ENCODE measurements around the gene SMARCA2. TPM values are rescaled to one million over a fixed set of nuclear protein-coding genes. Genes with fewer than 3 reads are reported as not detected.

SMARCA2 gene
- total RNA-seq, 2 experiments from 2014 or later, result 207 to 224 TPM

- Mint-ChIP-seq H3K4me1 (peaks cover 7% of the 10 kb centered on the region), H3K27ac (no peak overlapping the region), H3K36me3 (ENCODE audit: low read depth) (peaks cover 38% of the 10 kb centered on the region), H3K9me3 (peaks cover 4% of the 10 kb centered on the region), H3K4me3 (no peak overlapping the region), H3K27me3 (no peaks in the 10 kb centered on the region)
- no peak for DNase-seq
- ChIA-PET CTCF (no interaction called here), POLR2A (no interaction called here)
These were observed 135.2 kb downstream of the SMARCA2 start for GRCh38 chr9:2150338-2150737.

GRCh38 chr9:2151171-2151570, 136.0 kb downstream of the SMARCA2 start:
- POLR2A ChIA-PET, result no interaction called here
- H3K27me3 Mint-ChIP-seq, result no peaks in the 10 kb centered on the region
- H3K36me3 Mint-ChIP-seq (ENCODE audit: low read depth), result peaks cover 38% of the 10 kb centered on the region
- no peak for DNase-seq
- CTCF ChIA-PET, result no interaction called here
- no peak overlapping the region for H3K27ac Mint-ChIP-seq
- H3K4me3 Mint-ChIP-seq, result no peak overlapping the region
- peaks cover 9% of the 10 kb centered on the region for H3K4me1 Mint-ChIP-seq
- H3K9me3 Mint-ChIP-seq, result peaks cover 4% of the 10 kb centered on the region

GRCh38 chr9:2152966-2153629, 138.0 kb downstream of the SMARCA2 start:
- Mint-ChIP-seq H3K27me3 (no peaks in the 10 kb centered on the region), H3K36me3 (ENCODE audit: low read depth) (peaks cover 28% of the 10 kb centered on the region), H3K27ac (no peak overlapping the region), H3K9me3 (peaks cover 4% of the 10 kb centered on the region), H3K4me1 (peaks cover 24% of the 10 kb centered on the region), H3K4me3 (no peak overlapping the region)
- CTCF ChIA-PET, result interaction anchor here (0.5 kb wide), 1 partner anchor 19 kb away, joined by 3 read pairs; no protein-coding TSS in a partner anchor
- POLR2A ChIA-PET, result no interaction called here
- DNase-seq, result no peak

- Mint-ChIP-seq H3K4me3 (no peak overlapping the region), H3K27ac (no peak overlapping the region), H3K27me3 (no peaks in the 10 kb centered on the region), H3K4me1 (peaks cover 30% of the 10 kb centered on the region), H3K36me3 (ENCODE audit: low read depth) (peaks cover 24% of the 10 kb centered on the region), H3K9me3 (peaks cover 3% of the 10 kb centered on the region)
- POLR2A ChIA-PET, result no interaction called here
- no peak for DNase-seq
- CTCF ChIA-PET, result no interaction called here
These were observed 138.6 kb downstream of the SMARCA2 start for GRCh38 chr9:2153630-2154217.

- no peaks in the 10 kb centered on the region for H3K9me3 Mint-ChIP-seq
- H3K36me3 Mint-ChIP-seq (ENCODE audit: low read depth), result peaks cover 17% of the 10 kb centered on the region
- no peak overlapping the region for H3K27ac Mint-ChIP-seq
- CTCF ChIA-PET, result no interaction called here
- H3K4me3 Mint-ChIP-seq, result no peak overlapping the region
- POLR2A ChIA-PET, result no interaction called here
- H3K4me1 Mint-ChIP-seq, result peaks cover 38% of the 10 kb centered on the region
- H3K27me3 Mint-ChIP-seq, result no peaks in the 10 kb centered on the region
- DNase-seq, result no peak
These were observed 139.6 kb downstream of the SMARCA2 start for GRCh38 chr9:2154731-2155130.

GRCh38 chr9:2155966-2156365, 140.8 kb downstream of the SMARCA2 start:
- ChIA-PET CTCF (no interaction called here), POLR2A (no interaction called here)
- Mint-ChIP-seq H3K27me3 (no peaks in the 10 kb centered on the region), H3K36me3 (ENCODE audit: low read depth) (peaks cover 12% of the 10 kb centered on the region), H3K9me3 (no peaks in the 10 kb centered on the region), H3K27ac (no peak overlapping the region), H3K4me1 (peaks cover 45% of the 10 kb centered on the region), H3K4me3 (no peak overlapping the region)
- no peak for DNase-seq

GRCh38 chr9:2157277-2158110, 142.3 kb downstream of the SMARCA2 start:
- ChIA-PET CTCF (interaction anchor here (0.7 kb wide), 3 partner anchors 26 to 69 kb away, joined by 3 to 5 read pairs (median 5); no protein-coding TSS in a partner anchor), POLR2A (interaction anchor here (0.9 to 1.1 kb wide), 2 partner anchors 142 to 687 kb away, joined by 3 to 4 read pairs; partner anchors contain the start of genes PUM3 and SMARCA2)
- peak; percentile 37 for DNase-seq
- Mint-ChIP-seq H3K9me3 (no peaks in the 10 kb centered on the region), H3K27me3 (no peaks in the 10 kb centered on the region), H3K4me1 (peaks cover 45% of the 10 kb centered on the region), H3K27ac (peak overlapping the region; percentile 65), H3K36me3 (ENCODE audit: low read depth) (peaks cover 17% of the 10 kb centered on the region), H3K4me3 (peak overlapping the region; percentile 70)

GRCh38 chr9:2158111-2158610, 143.0 kb downstream of the SMARCA2 start:
- H3K4me1 Mint-ChIP-seq, result peaks cover 47% of the 10 kb centered on the region
- DNase-seq, result peak; percentile 35
- H3K36me3 Mint-ChIP-seq (ENCODE audit: low read depth), result peaks cover 22% of the 10 kb centered on the region
- H3K27ac Mint-ChIP-seq, result peak overlapping the region; percentile 65
- no peaks in the 10 kb centered on the region for H3K9me3 Mint-ChIP-seq
- ChIA-PET POLR2A (interaction anchor here (0.9 to 1.1 kb wide), 2 partner anchors 143 to 686 kb away, joined by 3 to 4 read pairs; partner anchors contain the start of genes PUM3 and SMARCA2), CTCF (interaction anchor here (0.7 to 1.5 kb wide), 5 partner anchors 19 to 289 kb away, joined by 3 to 5 read pairs (median 3); no protein-coding TSS in a partner anchor)
- no peaks in the 10 kb centered on the region for H3K27me3 Mint-ChIP-seq
- peak overlapping the region; percentile 70 for H3K4me3 Mint-ChIP-seq

- Mint-ChIP-seq H3K9me3 (no peaks in the 10 kb centered on the region), H3K4me1 (peaks cover 50% of the 10 kb centered on the region), H3K4me3 (peak overlapping the region; percentile 55), H3K27me3 (no peaks in the 10 kb centered on the region), H3K27ac (peak overlapping the region; percentile 47), H3K36me3 (ENCODE audit: low read depth) (peaks cover 28% of the 10 kb centered on the region)
- ChIA-PET CTCF (interaction anchor here (1.2 to 1.7 kb wide), 3 partner anchors 18 to 290 kb away, joined by 3 read pairs; no protein-coding TSS in a partner anchor), POLR2A (interaction anchor here (1.1 kb wide), 1 partner anchor 144 kb away, joined by 3 read pairs; the partner anchor contains the start of gene SMARCA2)
- no peak for DNase-seq
These were observed 143.8 kb downstream of the SMARCA2 start for GRCh38 chr9:2158766-2159430.

GRCh38 chr9:2159521-2160454, 144.6 kb downstream of the SMARCA2 start:
- Mint-ChIP-seq H3K4me1 (peaks cover 56% of the 10 kb centered on the region), H3K27ac (no peak overlapping the region), H3K4me3 (peak overlapping the region; percentile 31), H3K36me3 (ENCODE audit: low read depth) (peaks cover 34% of the 10 kb centered on the region), H3K9me3 (no peaks in the 10 kb centered on the region), H3K27me3 (no peaks in the 10 kb centered on the region)
- no peak for DNase-seq
- ChIA-PET POLR2A (interaction anchor here (1.9 kb wide), 1 partner anchor 145 kb away, joined by 6 read pairs; the partner anchor contains the start of gene SMARCA2), CTCF (interaction anchor here (1.2 to 1.7 kb wide), 3 partner anchors 17 to 291 kb away, joined by 3 read pairs; no protein-coding TSS in a partner anchor)

GRCh38 chr9:2161661-2162060, 146.5 kb downstream of the SMARCA2 start:
- POLR2A ChIA-PET, result interaction anchor here (1.9 kb wide), 1 partner anchor 147 kb away, joined by 6 read pairs; the partner anchor contains the start of gene SMARCA2
- H3K36me3 Mint-ChIP-seq (ENCODE audit: low read depth), result peaks cover 48% of the 10 kb centered on the region
- no peaks in the 10 kb centered on the region for H3K9me3 Mint-ChIP-seq
- no peak overlapping the region for H3K27ac Mint-ChIP-seq
- CTCF ChIA-PET, result no interaction called here
- peaks cover 53% of the 10 kb centered on the region for H3K4me1 Mint-ChIP-seq
- H3K4me3 Mint-ChIP-seq, result no peak overlapping the region
- DNase-seq, result no peak
- no peaks in the 10 kb centered on the region for H3K27me3 Mint-ChIP-seq
